ENCODE measurements around the gene SELENOV. TPM values are rescaled to one million over a fixed set of nuclear protein-coding genes. Genes with fewer than 3 reads are reported as not detected.

Gene SELENOV
- total RNA-seq, 1 experiment from 2014 or later: not detected

- DNase-seq (ENCODE audit: low read depth, low spot score): no peak
- ChIA-PET RAD21 (ENCODE audit: low non-redundant PET in 1 of 2, low total read pairs in 2 of 2, uncharacterized antibody in 2 of 2, unreplicated experiment in 2 of 2) (no interaction called here), CTCF (no interaction called here)
These were observed 47.0 kb upstream of the SELENOV start for GRCh38 chr19:39467941-39468340.

GRCh38 chr19:39469036-39469435 is 45.9 kb upstream of the SELENOV start:
- H3K4me1 ChIP-seq (ENCODE audit: control insufficient read depth in 1 of 2, insufficient read depth in 2 of 2, low read length in 2 of 2): no peaks in the 10 kb centered on the region
- peaks cover 57 to 78% of the 10 kb centered on the region in 2 experiments for H3K36me3 ChIP-seq (ENCODE audit: control insufficient read depth in 1 of 2, insufficient read depth in 2 of 2, low read length in 2 of 2)
- ChIA-PET RAD21 (ENCODE audit: low non-redundant PET in 1 of 2, low total read pairs in 2 of 2, uncharacterized antibody in 2 of 2, unreplicated experiment in 2 of 2) (no interaction called here), POLR2A (no interaction called here), CTCF (no interaction called here)
- H3K4me2 ChIP-seq (ENCODE audit: low read length): no peak overlapping the region
- no TSS peak for BruUV-seq (replicated peaks)
- intact Hi-C loops (cut with micrococcal nuclease): no loop called here
- no peaks in the 10 kb centered on the region for H3K9me3 ChIP-seq (ENCODE audit: control insufficient read depth in 1 of 2, insufficient read depth in 1 of 2, low read depth in 1 of 2, low read length in 2 of 2)
- H3K79me2 ChIP-seq (ENCODE audit: insufficient read depth, low read length): peaks cover 16% of the 10 kb centered on the region; the same call in 1 of the 2 replicates
- H3K9me2 ChIP-seq (ENCODE audit: insufficient read depth): no peaks in the 10 kb centered on the region
- H4K20me1 ChIP-seq (ENCODE audit: insufficient read depth): no peaks in the 10 kb centered on the region
- H3K4me3 ChIP-seq (replicated peaks in 1 of 2; ENCODE audit: low read depth in 1 of 2, low read length in 2 of 2): no peak overlapping the region
- no peak overlapping the region for H3K27ac ChIP-seq (ENCODE audit: low read depth, low read length)
- H2AFZ ChIP-seq (ENCODE audit: low read depth, low read length, poor library complexity, severe bottlenecking): no peak overlapping the region
- DNase-seq (ENCODE audit: low read depth, low spot score) (no peak), ATAC-seq (no peak)
- H3K9ac ChIP-seq (ENCODE audit: low read length): no peak overlapping the region
- no peaks in the 10 kb centered on the region for H3K27me3 ChIP-seq (ENCODE audit: insufficient read depth, low read length)
- no peak for TF ChIP-seq CEBPB (IDR thresholded peaks at IDR 0.05; ENCODE audit: low read depth)
- no peak for TF ChIP-seq MAX (IDR thresholded peaks at IDR 0.05)
- no peak for TF ChIP-seq FOSL1 (IDR thresholded peaks at IDR 0.05; ENCODE audit: low read depth)
- TF ChIP-seq EZH2 (IDR thresholded peaks at IDR 0.05): no peak
- no peak for TF ChIP-seq EGR1 (IDR thresholded peaks at IDR 0.05; ENCODE audit: low read depth)
- TF ChIP-seq ZBTB33 (IDR thresholded peaks at IDR 0.05; ENCODE audit: extremely low read depth, insufficient replicate concordance, low read length): no peak
- TF ChIP-seq RAD21 (IDR thresholded peaks at IDR 0.05; ENCODE audit: low read depth): no peak
- no peak for TF ChIP-seq JUND (IDR thresholded peaks at IDR 0.05)
- TF ChIP-seq ZFX (IDR thresholded peaks at IDR 0.05): no peak
- TF ChIP-seq CTCF (IDR thresholded peaks at IDR 0.05 in 2 of 3, conservative IDR thresholded peaks at IDR 0.05 in 1 of 3; ENCODE audit: borderline replicate concordance in 1 of 3, insufficient read depth in 1 of 3, low read depth in 2 of 3, low read length in 2 of 3): no peak
- no peak for TF ChIP-seq YY1 (IDR thresholded peaks at IDR 0.05; ENCODE audit: extremely low read depth, insufficient replicate concordance, low read depth, low read length)
- TF ChIP-seq SRF (IDR thresholded peaks at IDR 0.05; ENCODE audit: low read depth): no peak
- no peak for TF ChIP-seq ZNF274 (IDR thresholded peaks at IDR 0.05; ENCODE audit: low read depth, low read length)
- TF ChIP-seq CBX3 (IDR thresholded peaks at IDR 0.05; ENCODE audit: low read depth): no peak
- no peak for TF ChIP-seq SIN3A (IDR thresholded peaks at IDR 0.05; ENCODE audit: low read depth)

More at GRCh38 chr19:39467941-39468340, 47.0 kb upstream of the SELENOV start:
- no TSS peak for BruUV-seq (replicated peaks)
- no peaks in the 10 kb centered on the region for H3K9me3 ChIP-seq (ENCODE audit: control insufficient read depth in 1 of 2, insufficient read depth in 1 of 2, low read depth in 1 of 2, low read length in 2 of 2)
- H3K36me3 ChIP-seq (ENCODE audit: control insufficient read depth in 1 of 2, insufficient read depth in 2 of 2, low read length in 2 of 2): peaks cover 51 to 76% of the 10 kb centered on the region in 2 experiments
- POLR2A ChIA-PET: no interaction called here
- ATAC-seq: no peak
- no peaks in the 10 kb centered on the region for H4K20me1 ChIP-seq (ENCODE audit: insufficient read depth)
- H3K9ac ChIP-seq (ENCODE audit: low read length): no peak overlapping the region
- H3K4me2 ChIP-seq (ENCODE audit: low read length): no peak overlapping the region
- no peak overlapping the region for H3K4me3 ChIP-seq (replicated peaks in 1 of 2; ENCODE audit: low read depth in 1 of 2, low read length in 2 of 2)
- no peak overlapping the region for H3K27ac ChIP-seq (ENCODE audit: low read depth, low read length)
- peaks cover 21% of the 10 kb centered on the region; the same call in 1 of the 2 replicates for H3K79me2 ChIP-seq (ENCODE audit: insufficient read depth, low read length)
- H3K27me3 ChIP-seq (ENCODE audit: insufficient read depth, low read length): no peaks in the 10 kb centered on the region
- no peak overlapping the region for H2AFZ ChIP-seq (ENCODE audit: low read depth, low read length, poor library complexity, severe bottlenecking)
- no peaks in the 10 kb centered on the region for H3K9me2 ChIP-seq (ENCODE audit: insufficient read depth)
- TF ChIP-seq POLR2A (IDR thresholded peaks at IDR 0.05; ENCODE audit: borderline replicate concordance, extremely low read depth, insufficient read depth, insufficient read length): no peak
- no peak for TF ChIP-seq EGR1 (IDR thresholded peaks at IDR 0.05; ENCODE audit: low read depth)
- TF ChIP-seq SIN3A (IDR thresholded peaks at IDR 0.05; ENCODE audit: low read depth): no peak
- TF ChIP-seq SRF (IDR thresholded peaks at IDR 0.05; ENCODE audit: low read depth): no peak
- no peak for TF ChIP-seq RAD21 (IDR thresholded peaks at IDR 0.05; ENCODE audit: low read depth)
- TF ChIP-seq ELF1 (IDR thresholded peaks at IDR 0.05; ENCODE audit: borderline replicate concordance, low read depth): no peak
- TF ChIP-seq EZH2 (IDR thresholded peaks at IDR 0.05): no peak
- no peak for TF ChIP-seq CEBPB (IDR thresholded peaks at IDR 0.05; ENCODE audit: low read depth)
- intact Hi-C loops (cut with micrococcal nuclease): no loop called here
- H3K4me1 ChIP-seq (ENCODE audit: control insufficient read depth in 1 of 2, insufficient read depth in 2 of 2, low read length in 2 of 2): no peaks in the 10 kb centered on the region

Measured in HCT116 (cell line).